Measurements from ENCODE around the gene MCM6.

Gene MCM6

GRCh38 chr2:135845997-135846396 lies 30.2 kb downstream of the MCM6 start:
- no peak overlapping the region for H3K4me3 ChIP-seq (ENCODE audit: low read depth, low read length)
- no peak for DNase-seq (ENCODE audit: low read depth)
- no peak for TF ChIP-seq CTCF (conservative IDR thresholded peaks at IDR 0.05; ENCODE audit: low read depth, low read length)

- peak; percentile 8 for TF ChIP-seq CTCF (conservative IDR thresholded peaks at IDR 0.05; ENCODE audit: low read depth, low read length)
- H3K4me3 ChIP-seq (ENCODE audit: low read depth, low read length), result no peak overlapping the region
- DNase-seq (ENCODE audit: low read depth), result no peak
Measured at GRCh38 chr2:135845257-135845656, 31.0 kb downstream of the MCM6 start.

DNA sequence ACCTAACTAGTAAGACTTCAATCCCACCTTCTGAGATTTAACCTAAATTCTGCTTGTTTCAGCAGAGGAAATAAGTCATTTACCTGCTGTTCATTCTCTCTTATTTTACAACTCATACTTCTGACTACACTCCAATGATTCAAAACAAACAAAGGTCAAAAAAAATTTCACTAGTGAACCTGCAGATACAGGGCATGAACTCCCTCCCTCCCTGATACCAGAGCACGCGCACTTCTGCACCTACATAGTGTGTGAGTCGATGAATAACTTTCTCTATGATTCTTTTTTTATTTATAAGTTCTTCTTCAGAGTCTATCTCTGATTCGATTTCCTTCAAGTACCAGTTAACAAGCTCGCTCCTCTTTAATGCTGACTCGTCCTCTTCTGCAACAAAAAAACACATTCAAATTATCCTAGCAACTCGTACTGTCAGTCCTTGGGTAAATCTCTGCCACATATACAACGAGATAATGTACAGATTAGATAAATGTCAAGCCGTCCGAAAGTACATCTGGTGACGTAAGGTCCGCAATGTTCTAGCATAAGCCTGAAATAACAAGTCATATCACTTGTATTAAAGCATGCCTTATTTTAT lies 31.8 kb downstream of the MCM6 start:
- no peak overlapping the region for H3K4me3 ChIP-seq (ENCODE audit: low read depth, low read length)

GRCh38 chr2:135843671-135844070 lies 32.6 kb downstream of the MCM6 start:
- no peak for DNase-seq (ENCODE audit: low read depth)
- TF ChIP-seq CTCF (conservative IDR thresholded peaks at IDR 0.05; ENCODE audit: low read depth, low read length), result no peak
- no peak overlapping the region for H3K4me3 ChIP-seq (ENCODE audit: low read depth, low read length)

More for the DNA sequence above, 31.8 kb downstream of the MCM6 start:
- DNase-seq (ENCODE audit: low read depth), result no peak
- TF ChIP-seq CTCF (conservative IDR thresholded peaks at IDR 0.05; ENCODE audit: low read depth, low read length), result no peak

DNA sequence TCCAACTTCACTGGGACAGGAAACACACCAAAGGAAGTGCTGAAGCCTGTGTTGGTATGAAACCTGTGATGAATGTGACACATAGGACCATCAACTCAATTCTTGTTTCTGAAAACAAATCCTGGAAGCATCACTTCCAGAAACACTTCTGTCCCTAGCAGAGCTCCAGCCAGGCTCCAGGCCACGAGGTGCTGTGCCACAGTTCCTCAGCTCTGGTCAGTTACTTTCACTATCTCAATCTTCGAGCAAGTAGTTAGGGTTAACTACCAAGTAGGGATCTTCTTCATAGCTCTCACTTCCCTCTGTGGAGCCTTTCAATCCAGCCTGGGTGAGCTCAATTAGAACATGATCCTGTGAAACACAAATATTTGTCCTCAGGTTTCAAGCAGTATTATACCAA lies 35.6 kb downstream of the MCM6 start:
- no peak for TF ChIP-seq CTCF (conservative IDR thresholded peaks at IDR 0.05; ENCODE audit: low read depth, low read length)
- no peak overlapping the region for H3K4me3 ChIP-seq (ENCODE audit: low read depth, low read length)
- DNase-seq (ENCODE audit: low read depth), result peak; percentile 61

GRCh38 chr2:135839713-135840112 lies 36.5 kb downstream of the MCM6 start:
- no peak for TF ChIP-seq CTCF (conservative IDR thresholded peaks at IDR 0.05; ENCODE audit: low read depth, low read length)
- no peak overlapping the region for H3K4me3 ChIP-seq (ENCODE audit: low read depth, low read length)
- DNase-seq (ENCODE audit: low read depth), result peak; percentile 94

DNA sequence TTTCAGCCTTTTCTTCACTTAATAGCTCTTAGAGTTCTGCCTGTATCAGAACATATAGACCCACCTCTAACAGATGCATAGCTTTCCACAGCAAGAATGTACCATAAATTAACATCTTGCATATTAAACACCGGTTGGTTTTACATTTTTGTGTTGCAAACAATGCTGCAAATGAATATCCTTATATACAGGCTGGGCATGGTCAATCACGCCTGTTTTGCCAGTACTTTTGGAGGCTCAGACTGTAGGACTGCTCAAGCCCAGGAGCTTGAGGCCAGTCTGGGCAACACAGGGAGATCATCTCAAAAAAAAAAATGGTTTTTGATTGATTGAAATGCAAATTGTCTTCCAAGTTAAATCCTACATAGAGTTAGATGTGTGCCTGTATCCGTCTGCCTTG lies 37.7 kb downstream of the MCM6 start:
- no peak for DNase-seq (ENCODE audit: low read depth)
- no peak for TF ChIP-seq CTCF (conservative IDR thresholded peaks at IDR 0.05; ENCODE audit: low read depth, low read length)
- H3K4me3 ChIP-seq (ENCODE audit: low read depth, low read length), result no peak overlapping the region

Data from choroid plexus epithelial cell (primary cell).